HFFc6 (cell line): ENCODE results near the gene FOXP1. TPM values are rescaled to one million over a fixed set of nuclear protein-coding genes. Genes with fewer than 3 reads are reported as not detected.

Source experiments
- DNase-seq: peaks from one replicate; pipeline ENCODE4 v3.0.0-alpha.2; 2018
- H3K27ac Mint-ChIP-seq: 2 replicates; pipeline ENCODE4 v1.8.0; 2020; ENCODE audit warnings: mild to moderate bottlenecking, mixed read lengths
- H3K27me3 Mint-ChIP-seq: 2 replicates; pipeline ENCODE4 v1.8.0; 2021; ENCODE audit warnings: mild to moderate bottlenecking, moderate library complexity, mixed read lengths; ENCODE audit not compliant: insufficient read depth
- H3K36me3 Mint-ChIP-seq: 2 replicates; pipeline ENCODE4 v1.8.0; 2021; ENCODE audit warnings: low read depth, mixed read lengths
- H3K4me1 Mint-ChIP-seq: 2 replicates; pipeline ENCODE4 v1.8.0; 2020; ENCODE audit warnings: low read depth, mixed read lengths
- H3K4me3 Mint-ChIP-seq: 2 replicates; pipeline ENCODE4 v1.8.0; 2020; ENCODE audit warnings: mild to moderate bottlenecking, moderate library complexity, mixed read lengths
- H3K9me3 Mint-ChIP-seq: 2 replicates; pipeline ENCODE4 v1.8.0; 2020; ENCODE audit warnings: mild to moderate bottlenecking, mixed read lengths
- total RNA-seq, 6 experiments: library from RNA; stranded (reverse); fragmentation: NEBNext Ultra II Directional; extraction: Animal tissue kit (Norgen Biotek cat#: 25700); gene quantifications; 2 replicates in 1 of 6; 3 replicates in 5 of 6; pipeline ENCODE4 v1.2.3, GENCODE V29; 2021
- TF ChIP-seq, protein P1 (sequence below): fragments of 200-600 bp; sonication (generic); IDR thresholded peaks from 2 replicates; pipeline ENCODE4 v1.5.0; 2021; ENCODE audit warnings: antibody characterized with exemption, mild to moderate bottlenecking

Gene FOXP1
- total RNA-seq, 6 experiments from 2014 or later: 32.2 to 59.3 (median 52.0) TPM

DNA sequence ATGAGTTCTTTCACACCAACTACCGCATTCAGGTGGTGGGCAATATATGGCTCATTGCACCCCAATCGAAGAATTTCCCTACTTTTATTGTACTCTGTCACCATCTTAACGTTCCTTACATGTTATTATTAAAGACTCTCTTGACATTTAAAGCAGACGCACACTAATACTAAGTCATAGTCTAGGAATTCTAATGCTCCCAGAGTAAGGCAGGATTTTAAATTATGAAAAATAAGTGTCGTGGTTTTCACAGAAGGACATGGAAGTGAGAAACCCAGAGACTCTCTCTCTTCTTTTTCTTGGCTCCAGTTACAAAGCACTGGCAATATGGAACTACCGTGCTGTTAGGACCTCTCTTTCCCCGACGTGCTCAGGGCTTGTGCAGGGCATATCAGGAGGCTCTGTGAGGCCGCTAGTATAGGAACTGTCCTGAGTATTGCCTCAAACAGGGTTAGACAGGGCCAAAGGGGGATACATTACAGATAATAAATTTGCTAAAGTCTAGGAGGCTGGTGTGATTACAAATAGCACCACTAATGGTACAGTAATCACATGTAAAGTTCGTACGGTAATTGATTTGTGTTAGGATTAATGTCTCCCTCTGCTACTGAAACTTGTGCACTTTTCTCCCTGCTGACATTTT lies 590.8 kb downstream of the FOXP1 start:
- TF ChIP-seq, protein P1, sequence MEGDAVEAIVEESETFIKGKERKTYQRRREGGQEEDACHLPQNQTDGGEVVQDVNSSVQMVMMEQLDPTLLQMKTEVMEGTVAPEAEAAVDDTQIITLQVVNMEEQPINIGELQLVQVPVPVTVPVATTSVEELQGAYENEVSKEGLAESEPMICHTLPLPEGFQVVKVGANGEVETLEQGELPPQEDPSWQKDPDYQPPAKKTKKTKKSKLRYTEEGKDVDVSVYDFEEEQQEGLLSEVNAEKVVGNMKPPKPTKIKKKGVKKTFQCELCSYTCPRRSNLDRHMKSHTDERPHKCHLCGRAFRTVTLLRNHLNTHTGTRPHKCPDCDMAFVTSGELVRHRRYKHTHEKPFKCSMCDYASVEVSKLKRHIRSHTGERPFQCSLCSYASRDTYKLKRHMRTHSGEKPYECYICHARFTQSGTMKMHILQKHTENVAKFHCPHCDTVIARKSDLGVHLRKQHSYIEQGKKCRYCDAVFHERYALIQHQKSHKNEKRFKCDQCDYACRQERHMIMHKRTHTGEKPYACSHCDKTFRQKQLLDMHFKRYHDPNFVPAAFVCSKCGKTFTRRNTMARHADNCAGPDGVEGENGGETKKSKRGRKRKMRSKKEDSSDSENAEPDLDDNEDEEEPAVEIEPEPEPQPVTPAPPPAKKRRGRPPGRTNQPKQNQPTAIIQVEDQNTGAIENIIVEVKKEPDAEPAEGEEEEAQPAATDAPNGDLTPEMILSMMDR: no peak
- Mint-ChIP-seq H3K4me3 (no peak overlapping the region; the same call in 1 of the 2 replicates), H3K27ac (peak overlapping the region; percentile 52), H3K4me1 (peaks cover 78% of the 10 kb centered on the region), H3K9me3 (no peaks in the 10 kb centered on the region), H3K27me3 (no peaks in the 10 kb centered on the region), H3K36me3 (peaks cover 53% of the 10 kb centered on the region)
- peak; percentile 33 for DNase-seq

DNA sequence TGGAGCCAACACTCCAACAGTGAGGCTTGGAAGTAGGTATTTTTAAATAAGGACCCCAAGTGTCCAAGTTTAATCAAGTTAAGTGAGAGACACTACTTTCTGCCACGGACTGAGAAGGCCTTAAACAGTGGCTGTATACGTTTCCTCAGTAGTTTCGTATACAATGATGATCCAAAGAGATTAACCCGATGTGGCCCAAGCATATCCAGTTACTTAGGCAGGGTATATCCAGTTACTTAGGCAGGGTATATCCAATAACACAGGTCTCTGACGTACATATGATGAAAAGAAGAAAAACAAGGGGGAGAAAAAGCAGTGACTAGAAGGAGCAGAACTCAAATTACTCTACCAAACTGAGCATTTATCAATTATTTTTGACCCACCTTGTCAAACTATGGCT lies 591.4 kb downstream of the FOXP1 start:
- DNase-seq: no peak
- H3K4me3 Mint-ChIP-seq: no peak overlapping the region
- peaks cover 54% of the 10 kb centered on the region for H3K36me3 Mint-ChIP-seq
- no peaks in the 10 kb centered on the region for H3K27me3 Mint-ChIP-seq
- peaks cover 83% of the 10 kb centered on the region for H3K4me1 Mint-ChIP-seq
- TF ChIP-seq, protein P1: no peak
- peak overlapping the region; percentile 52 for H3K27ac Mint-ChIP-seq
- H3K9me3 Mint-ChIP-seq: no peaks in the 10 kb centered on the region

- TF ChIP-seq, protein P1: no peak
- H3K36me3 Mint-ChIP-seq: peaks cover 57% of the 10 kb centered on the region
These were observed 592.8 kb downstream of the FOXP1 start for GRCh38 chr3:70990723-70991122.

DNA sequence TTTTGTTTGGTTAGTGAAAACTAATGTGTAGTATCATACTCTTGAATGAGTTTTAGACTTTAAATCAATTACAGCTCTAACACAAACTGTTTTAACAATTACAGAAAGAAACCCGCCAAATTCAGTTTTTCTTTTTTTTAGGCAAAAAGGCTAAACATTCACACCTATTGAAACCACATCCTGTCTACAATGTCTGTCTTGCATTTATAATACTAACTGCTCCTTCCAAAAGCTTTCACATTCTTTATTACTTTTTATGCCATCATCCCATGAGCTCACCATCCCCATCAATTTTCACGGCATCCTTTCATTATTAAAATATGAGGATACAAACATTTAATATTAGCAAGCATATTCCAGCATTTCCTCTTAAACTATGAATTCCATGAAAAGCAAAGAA lies 593.3 kb downstream of the FOXP1 start:
- H3K4me1 Mint-ChIP-seq: peaks cover 92% of the 10 kb centered on the region
- no peak overlapping the region for H3K4me3 Mint-ChIP-seq
- H3K27ac Mint-ChIP-seq: peak overlapping the region; percentile 82
- no peak for DNase-seq
- H3K9me3 Mint-ChIP-seq: no peaks in the 10 kb centered on the region
- no peaks in the 10 kb centered on the region for H3K27me3 Mint-ChIP-seq
- H3K36me3 Mint-ChIP-seq: peaks cover 52% of the 10 kb centered on the region
- TF ChIP-seq, protein P1: no peak

More at GRCh38 chr3:70990723-70991122, 592.8 kb downstream of the FOXP1 start:
- Mint-ChIP-seq H3K4me3 (no peak overlapping the region), H3K27me3 (no peaks in the 10 kb centered on the region), H3K27ac (peak overlapping the region; percentile 82), H3K9me3 (no peaks in the 10 kb centered on the region), H3K4me1 (peaks cover 92% of the 10 kb centered on the region)
- DNase-seq: peak; percentile 6

DNA sequence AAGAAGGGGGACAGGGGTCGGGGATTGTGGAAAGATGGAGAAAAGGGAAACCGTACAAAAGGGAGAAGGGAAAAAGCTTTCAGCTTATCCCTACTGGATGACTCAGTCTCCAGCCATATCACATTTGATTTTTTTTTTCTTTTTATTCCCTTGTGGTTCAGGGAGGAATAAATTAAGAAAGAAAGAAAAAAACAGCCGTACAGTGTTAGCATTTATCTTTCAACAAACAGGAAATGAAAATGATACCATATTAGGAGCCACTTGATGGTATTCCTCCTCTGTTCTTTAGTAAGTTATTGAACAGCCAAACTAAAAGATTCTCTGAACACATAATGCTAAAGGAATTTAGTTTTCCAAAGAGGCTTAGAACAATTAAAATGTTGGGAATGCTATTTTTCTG lies 594.4 kb downstream of the FOXP1 start:
- Mint-ChIP-seq H3K4me3 (peak overlapping the region; percentile 70), H3K36me3 (peaks cover 47% of the 10 kb centered on the region), H3K27me3 (no peaks in the 10 kb centered on the region), H3K4me1 (peaks cover 92% of the 10 kb centered on the region), H3K27ac (peak overlapping the region; percentile 82), H3K9me3 (no peaks in the 10 kb centered on the region)
- TF ChIP-seq, protein P1: no peak
- DNase-seq: peak; percentile 49
